K562 (cell line): ENCODE results near the gene WDR70. TPM values are rescaled to one million over a fixed set of nuclear protein-coding genes. Genes with fewer than 3 reads are reported as not detected.

Experiments used
- ATAC-seq: fragments of 200-7000 bp; cut with Tn5 transposase; 3 replicates; pipeline ENCODE4 v1.9.1; 2020; ENCODE audit warnings: moderate library complexity
- BruUV-seq: library from RNA; stranded (reverse); fragments of 400-500 nt; replicated peaks from 2 replicates; lab custom pipeline; 2021; lab: Mats Ljungman, UMichigan
- CTCF ChIA-PET: fragments of 300-600 bp; formaldehyde crosslinking; extraction: SDS; loops from one replicate; lab custom pipeline; 2021; ENCODE audit warnings: low intra/inter-chr PET ratio; lab: Yijun Ruan, JAX
- POLR2A ChIA-PET: fragments of 300-600, 350-650 bp; sonication (Branson Sonifier 250); formaldehyde crosslinking; extraction: SDS; loops from one replicate; lab custom pipeline; 2021; ENCODE audit warnings: antibody characterized with exemption, inconsistent platforms; lab: Yijun Ruan, JAX
- DNase-seq, 4 experiments: peaks; one replicate each; pipeline versions ENCODE4 v3.0.0 to v3.0.0-alpha.2; 2011 to 2018; ENCODE audit warnings: low spot score in 3 of 4, mixed read lengths in 3 of 4; ENCODE audit errors: extremely low read depth in 1 of 4
- FAIRE-seq: peaks from 2 replicates; lab custom pipeline; 2011; peaks lifted over from hg19 to GRCh38; lab: Jason Lieb, UNC
- H2AFZ ChIP-seq: 2 replicates; pipeline ENCODE4 v1.6.0; 2011; ENCODE audit warnings: low read depth, low read length, control low read depth, inconsistent platforms
- H3K27ac ChIP-seq: fragments of 200-600 bp; 3 replicates; pipeline ENCODE4 v1.8.0; 2011; ENCODE audit warnings: low read depth, mild to moderate bottlenecking, control low read depth, inconsistent platforms, low read length, moderate library complexity, mixed read lengths; ENCODE audit errors: extremely low read depth
- H3K27me3 ChIP-seq, 2 experiments: fragments of 300-600 bp in 1 of 2; 2 replicates in 1 of 2; 3 replicates in 1 of 2; pipeline versions ENCODE4 v1.6.0 to v1.8.0; 2011; ENCODE audit warnings: inconsistent platforms in 2 of 2, low read length in 2 of 2, mild to moderate bottlenecking in 1 of 2, mixed read lengths in 1 of 2, moderate library complexity in 1 of 2; ENCODE audit not compliant: control insufficient read depth in 2 of 2, insufficient read depth in 2 of 2
- H3K36me3 ChIP-seq: fragments of 300-600 bp; 3 replicates; pipeline ENCODE4 v1.8.0; 2011; ENCODE audit warnings: mild to moderate bottlenecking, low read length, inconsistent platforms; ENCODE audit not compliant: control insufficient read depth, insufficient read depth
- H3K4me1 ChIP-seq, 2 experiments: fragments of 200-600 bp in 1 of 2; replicated peaks in 1 of 2; 2 replicates in 1 of 2; 3 replicates in 1 of 2; pipeline versions ENCODE4 v1.5.1 to v1.8.0; 2011; ENCODE audit warnings: inconsistent platforms in 2 of 2, low read length in 2 of 2, mild to moderate bottlenecking in 1 of 2, mixed read lengths in 1 of 2, moderate library complexity in 1 of 2; ENCODE audit not compliant: control insufficient read depth in 2 of 2, insufficient read depth in 2 of 2
- H3K4me2 ChIP-seq: 2 replicates; pipeline ENCODE4 v1.6.1; 2011; ENCODE audit warnings: low read length, control low read depth, inconsistent platforms, mixed read lengths; ENCODE audit not compliant: insufficient read depth
- H3K4me3 ChIP-seq: fragments of 200-600 bp; sonication (generic), shearing (Covaris generic); 2 replicates; pipeline ENCODE4 v1.5.1; 2016; ENCODE audit warnings: control low read depth, inconsistent platforms
- H3K79me2 ChIP-seq: fragments of 200-600 bp; 3 replicates; pipeline ENCODE4 v1.8.0; 2011; ENCODE audit warnings: low read length, inconsistent platforms; ENCODE audit not compliant: control insufficient read depth, insufficient read depth
- H3K9ac ChIP-seq, 2 experiments: 2 replicates each; pipeline versions ENCODE4 v1.6.0 to v1.6.1; 2011; ENCODE audit warnings: low read depth in 2 of 2, low read length in 2 of 2, control low read depth in 1 of 2, inconsistent platforms in 1 of 2, mild to moderate bottlenecking in 1 of 2, mixed read lengths in 1 of 2; ENCODE audit not compliant: insufficient read depth in 1 of 2
- H3K9me1 ChIP-seq: one replicate; pipeline ENCODE4 v1.6.0; 2011; ENCODE audit warnings: inconsistent platforms, mild to moderate bottlenecking, low read length, moderate library complexity; ENCODE audit not compliant: control insufficient read depth, insufficient read depth
- H3K9me3 ChIP-seq: replicated peaks from 2 replicates; pipeline ENCODE4 v1.5.1; 2011; ENCODE audit warnings: low read depth, low read length, inconsistent platforms; ENCODE audit not compliant: control insufficient read depth, insufficient read depth
- H4K20me1 ChIP-seq: replicated peaks from 2 replicates; pipeline ENCODE4 v1.6.1; 2011; ENCODE audit warnings: low read length, inconsistent platforms, mixed read lengths; ENCODE audit not compliant: control insufficient read depth, insufficient read depth
- BRCA1 ChIP-seq, 2 experiments: fragments of 450-650 bp in 1 of 2; sonication (generic) in 1 of 2; formaldehyde crosslinking in 1 of 2; IDR thresholded peaks; 2 replicates each; pipeline versions ENCODE4 v1.5.0 to v1.6.1; 2017 to 2020; ENCODE audit warnings: mild to moderate bottlenecking in 1 of 2, missing genetic modification reagents in 1 of 2
- CREB1 ChIP-seq, 2 experiments: sonication (generic) in 1 of 2; formaldehyde crosslinking in 1 of 2; IDR thresholded peaks; 2 replicates each; pipeline versions ENCODE4 v1.6.1 to v1.8.0; 2012 to 2022; ENCODE audit warnings: inconsistent platforms in 1 of 2, mild to moderate bottlenecking in 1 of 2, missing genetic modification reagents in 1 of 2, moderate library complexity in 1 of 2
- ELK1 ChIP-seq: sonication (generic); formaldehyde crosslinking; IDR thresholded peaks from 2 replicates; pipeline ENCODE4 v1.8.1; 2022; ENCODE audit warnings: missing genetic modification reagents
- ILF3 ChIP-seq: fragments of 450-650 bp; IDR thresholded peaks from 2 replicates; pipeline ENCODE4 v1.6.1; 2018; ENCODE audit warnings: antibody characterized with exemption, mild to moderate bottlenecking, moderate library complexity, borderline replicate concordance
- JUN ChIP-seq, 2 experiments: sonication (generic) in 1 of 2; formaldehyde crosslinking in 1 of 2; IDR thresholded peaks; 2 replicates each; pipeline versions ENCODE4 v1.6.1 to v1.8.0; 2012 to 2022; ENCODE audit warnings: borderline replicate concordance in 2 of 2, mild to moderate bottlenecking in 2 of 2, improper control_type of control experiment in 1 of 2, low read depth in 1 of 2, low read length in 1 of 2, missing genetic modification reagents in 1 of 2
- LARP7 ChIP-seq: fragments of 450-650 bp; IDR thresholded peaks from 2 replicates; pipeline ENCODE4 v1.6.1; 2016
- THAP7 ChIP-seq: fragments of 250-450 bp; sonication (Bioruptor Pico); IDR thresholded peaks from 2 replicates; pipeline ENCODE4 v1.5.0; 2021
- ZBTB9 ChIP-seq: fragments of 450-650 bp; formaldehyde crosslinking; IDR thresholded peaks from 2 replicates; pipeline ENCODE4 v1.4.0; 2020; ENCODE audit warnings: mild to moderate bottlenecking, moderate library complexity
- ZNF232 ChIP-seq: sonication (generic); formaldehyde crosslinking; IDR thresholded peaks from 2 replicates; pipeline ENCODE4 v1.8.0; 2022; ENCODE audit warnings: mild to moderate bottlenecking, missing genetic modification reagents
- ZNF347 ChIP-seq: fragments of 450-650 bp; formaldehyde crosslinking; IDR thresholded peaks from 2 replicates; pipeline ENCODE4 v1.4.0; 2020; ENCODE audit warnings: low read depth, mild to moderate bottlenecking, moderate library complexity
- WGBS: fragments of 100-300 bp; shearing (Covaris generic); methylation state at CpG from one replicate; pipeline ENCODE4 v1.1.6; 2016; ENCODE audit warnings: low coverage, mixed read lengths; ENCODE audit not compliant: insufficient coverage; ENCODE audit errors: missing lambda C conversion rate; 5-methylcytosine and 5-hydroxymethylcytosine counted together
- in situ Hi-C: fragments of 300-500 bp; cut with MboI; formaldehyde crosslinking; loops from 4 replicates; pipeline ENCODE4 v1.15.0; 2018; ENCODE audit warnings: inconsistent platforms, mixed read lengths
- intact Hi-C: fragments of 100-400 bp; cut with micrococcal nuclease; formaldehyde crosslinking; loops from 2 replicates; pipeline ENCODE4 v1.14.2; 2022
- polyA plus RNA-seq, 8 experiments: library from polyadenylated mRNA; depleted of rRNA in 4 of 8; stranded (reverse) in 5 of 8; unstranded in 3 of 8; fragments of >200 nt; fragmentation: Nextera tagmentation in 2 of 8; fragmentation: Illumina TruSeq in 1 of 8; extraction: Ambion mirVana in 2 of 8; extraction: Trizol in 1 of 8; gene quantifications; 2 replicates each; pipeline versions ENCODE4 v1.2.1 to v1.2.3, GENCODE V29; 2011 to 2014; ENCODE audit warnings: inconsistent platforms in 1 of 8, missing spikeins in 1 of 8
- total RNA-seq, 7 experiments: library from RNA; depleted of rRNA in 6 of 7; stranded (reverse); fragments of >200 nt in 6 of 7; fragmentation: Illumina TruSeq in 2 of 7; extraction: Trizol in 2 of 7; gene quantifications; 2 replicates each; pipeline versions ENCODE4 v1.2.1 to v1.2.3, GENCODE V29; 2011 to 2021; ENCODE audit warnings: low replicate concordance in 1 of 7

Gene WDR70
- total and polyA plus RNA-seq, 9 of the 15 experiments (the other 6 are each of a cell fraction or from before 2014, with no cell fraction given) = 16.8 to 46.6 (median 38.8) TPM

- Histone ChIP-seq H3K9me1 (no peaks in the 10 kb centered on the region), H3K27ac (peak overlapping the region; percentile 82), H3K36me3 (no peaks in the 10 kb centered on the region), H2AFZ (peak overlapping the region; percentile 71), H3K4me1 (peaks cover 0 to 22% of the 10 kb centered on the region in 2 experiments; a peak in 4 of 5 replicates), H4K20me1 (no peaks in the 10 kb centered on the region), H3K4me3 (peak overlapping the region; percentile 10), H3K9ac (peak overlapping the region in 1 of 2 experiments; percentile 63; a peak in 2 of 4 replicates), H3K79me2 (peaks cover 7% of the 10 kb centered on the region; the same call in 1 of the 3 replicates), H3K27me3 (no peaks in the 10 kb centered on the region), H3K4me2 (peak overlapping the region; percentile 70), H3K9me3 (peaks cover 10% of the 10 kb centered on the region)
- DNase-seq = peak; percentile 75 to 92 (median 85)
- ChIA-PET CTCF (no interaction called here), POLR2A (interaction anchor here (1.1 to 4.3 kb wide), 5 partner anchors 8 to 16 kb away, joined by 3 to 15 read pairs (median 3); no protein-coding TSS in a partner anchor)
- BruUV-seq = TSS peak; percentile 95
- WGBS = 5% methylated on average over 9 of the region's 9 CpGs
- in situ Hi-C loops = no loop called here
- intact Hi-C loops = no loop called here
- FAIRE-seq = peak; percentile 96
- peak; percentile 97 for ATAC-seq
- TF ChIP-seq ZBTB9 (CRISPR knock-in tag) = no peak
- TF ChIP-seq THAP7 (CRISPR knock-in tag) = no peak
- no peak for TF ChIP-seq ZNF347 (CRISPR knock-in tag)
- TF ChIP-seq ILF3 = no peak
- TF ChIP-seq BRCA1 (IDR thresholded peaks at IDR 0.05) = no peak
- no peak for TF ChIP-seq BRCA1 (CRISPR knock-in tag; IDR thresholded peaks at IDR 0.05)
- TF ChIP-seq CREB1 (IDR thresholded peaks at IDR 0.05) = peak; percentile 41; the same call in 1 of the 2 replicates
- TF ChIP-seq CREB1 (CRISPR knock-in tag; IDR thresholded peaks at IDR 0.05) = no peak
- no peak for TF ChIP-seq ELK1 (CRISPR knock-in tag)
- TF ChIP-seq ZNF232 (CRISPR knock-in tag) = no peak
- 0 out of 2 replicates have a peak, but pooled peaks have one; percentile 14 for TF ChIP-seq JUN (IDR thresholded peaks at IDR 0.05; ENCODE audit: borderline replicate concordance, low read depth, low read length)
- no peak for TF ChIP-seq JUN (CRISPR knock-in tag; IDR thresholded peaks at IDR 0.05; ENCODE audit: borderline replicate concordance)
- TF ChIP-seq LARP7 = no peak
Measured at GRCh38 chr5:37552770-37553719, 173.9 kb downstream of the WDR70 start.
